ENCODE results near the gene ICAM1. TPM values are rescaled to one million over a fixed set of nuclear protein-coding genes. Genes with fewer than 3 reads are reported as not detected.

The ICAM1 gene
- polyA plus RNA-seq, 1 donor from 2014 or later, result not detected

DNA sequence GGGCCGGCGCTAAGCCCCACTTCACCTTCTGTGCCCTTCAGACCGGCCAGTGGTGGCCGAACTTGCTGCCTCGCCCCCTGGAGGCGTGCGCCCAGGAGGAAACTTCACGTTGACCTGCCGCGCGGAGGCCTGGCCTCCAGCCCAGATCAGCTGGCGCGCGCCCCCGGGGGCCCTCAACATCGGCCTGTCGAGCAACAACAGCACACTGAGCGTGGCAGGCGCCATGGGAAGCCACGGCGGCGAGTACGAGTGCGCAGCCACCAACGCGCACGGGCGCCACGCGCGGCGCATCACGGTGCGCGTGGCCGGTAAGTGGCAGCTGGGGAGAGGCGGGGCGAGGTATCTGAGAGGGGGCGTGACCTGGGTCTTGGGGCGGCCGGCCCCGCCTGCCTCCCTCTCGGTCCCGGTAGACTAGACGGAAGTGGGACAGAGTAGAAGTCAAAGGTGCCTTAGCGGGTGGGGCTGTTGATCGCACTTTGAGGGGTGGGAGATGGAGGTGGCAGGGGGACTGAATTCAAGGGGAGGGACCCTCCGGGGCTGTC lies 24.5 kb downstream of the ICAM1 start:
- H3F3A ChIP-seq (ENCODE audit: insufficient read depth, low read length, poor library complexity, severe bottlenecking), result no peaks in the 10 kb centered on the region
- H3K4me2 ChIP-seq (ENCODE audit: low read length), result no peak overlapping the region
- H4K20me1 ChIP-seq (ENCODE audit: insufficient read depth), result no peaks in the 10 kb centered on the region
- no peak overlapping the region for H3K27ac ChIP-seq (ENCODE audit: low read length)
- no peak overlapping the region for H2AFZ ChIP-seq (ENCODE audit: low read depth, low read length)
- no peak for TF ChIP-seq RAD21 (conservative IDR thresholded peaks at IDR 0.05)
- TF ChIP-seq EP300 (conservative IDR thresholded peaks at IDR 0.05; ENCODE audit: poor library complexity, severe bottlenecking), result no peak
- TF ChIP-seq POLR2AphosphoS5 (IDR thresholded peaks at IDR 0.05), result no peak
- TF ChIP-seq CTCF (IDR thresholded peaks at IDR 0.05; ENCODE audit: poor library complexity, severe bottlenecking), result no peak
- no peak for TF ChIP-seq TAF1 (IDR thresholded peaks at IDR 0.05; ENCODE audit: low read depth)
- TF ChIP-seq MXI1 (conservative IDR thresholded peaks at IDR 0.05; ENCODE audit: poor library complexity, severe bottlenecking), result no peak
- TF ChIP-seq EZH2 (IDR thresholded peaks at IDR 0.05; ENCODE audit: borderline replicate concordance, insufficient read depth, low read length, poor library complexity, severe bottlenecking), result no peak
- TF ChIP-seq, protein P1, sequence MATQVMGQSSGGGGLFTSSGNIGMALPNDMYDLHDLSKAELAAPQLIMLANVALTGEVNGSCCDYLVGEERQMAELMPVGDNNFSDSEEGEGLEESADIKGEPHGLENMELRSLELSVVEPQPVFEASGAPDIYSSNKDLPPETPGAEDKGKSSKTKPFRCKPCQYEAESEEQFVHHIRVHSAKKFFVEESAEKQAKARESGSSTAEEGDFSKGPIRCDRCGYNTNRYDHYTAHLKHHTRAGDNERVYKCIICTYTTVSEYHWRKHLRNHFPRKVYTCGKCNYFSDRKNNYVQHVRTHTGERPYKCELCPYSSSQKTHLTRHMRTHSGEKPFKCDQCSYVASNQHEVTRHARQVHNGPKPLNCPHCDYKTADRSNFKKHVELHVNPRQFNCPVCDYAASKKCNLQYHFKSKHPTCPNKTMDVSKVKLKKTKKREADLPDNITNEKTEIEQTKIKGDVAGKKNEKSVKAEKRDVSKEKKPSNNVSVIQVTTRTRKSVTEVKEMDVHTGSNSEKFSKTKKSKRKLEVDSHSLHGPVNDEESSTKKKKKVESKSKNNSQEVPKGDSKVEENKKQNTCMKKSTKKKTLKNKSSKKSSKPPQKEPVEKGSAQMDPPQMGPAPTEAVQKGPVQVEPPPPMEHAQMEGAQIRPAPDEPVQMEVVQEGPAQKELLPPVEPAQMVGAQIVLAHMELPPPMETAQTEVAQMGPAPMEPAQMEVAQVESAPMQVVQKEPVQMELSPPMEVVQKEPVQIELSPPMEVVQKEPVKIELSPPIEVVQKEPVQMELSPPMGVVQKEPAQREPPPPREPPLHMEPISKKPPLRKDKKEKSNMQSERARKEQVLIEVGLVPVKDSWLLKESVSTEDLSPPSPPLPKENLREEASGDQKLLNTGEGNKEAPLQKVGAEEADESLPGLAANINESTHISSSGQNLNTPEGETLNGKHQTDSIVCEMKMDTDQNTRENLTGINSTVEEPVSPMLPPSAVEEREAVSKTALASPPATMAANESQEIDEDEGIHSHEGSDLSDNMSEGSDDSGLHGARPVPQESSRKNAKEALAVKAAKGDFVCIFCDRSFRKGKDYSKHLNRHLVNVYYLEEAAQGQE (IDR thresholded peaks at IDR 0.05; ENCODE audit: borderline replicate concordance), result no peak
- TF ChIP-seq SMC3 (conservative IDR thresholded peaks at IDR 0.05; ENCODE audit: poor library complexity), result no peak
- H3K9me2 ChIP-seq (ENCODE audit: insufficient read depth, low read length), result no peaks in the 10 kb centered on the region
- H3K4me3 ChIP-seq (ENCODE audit: low read length), result no peak overlapping the region
- H3K9me3 ChIP-seq (ENCODE audit: low read length), result no peaks in the 10 kb centered on the region
- no peak overlapping the region for H3K9ac ChIP-seq (ENCODE audit: low read length)
- H3K79me2 ChIP-seq (replicated peaks; ENCODE audit: insufficient read depth, low read length), result no peaks in the 10 kb centered on the region
- peaks cover 74% of the 10 kb centered on the region for H3K27me3 ChIP-seq (ENCODE audit: insufficient read depth, low read depth, low read length)
- no peaks in the 10 kb centered on the region for H3K36me3 ChIP-seq (ENCODE audit: insufficient read depth, low read length)

- TF ChIP-seq RAD21 (conservative IDR thresholded peaks at IDR 0.05), result no peak
- no peak for TF ChIP-seq POLR2AphosphoS5 (IDR thresholded peaks at IDR 0.05)
- no peak for TF ChIP-seq EZH2 (IDR thresholded peaks at IDR 0.05; ENCODE audit: borderline replicate concordance, insufficient read depth, low read length, poor library complexity, severe bottlenecking)
- TF ChIP-seq EP300 (conservative IDR thresholded peaks at IDR 0.05; ENCODE audit: poor library complexity, severe bottlenecking), result no peak
- TF ChIP-seq, protein P1 (IDR thresholded peaks at IDR 0.05; ENCODE audit: borderline replicate concordance), result no peak
- no peak for TF ChIP-seq MXI1 (conservative IDR thresholded peaks at IDR 0.05; ENCODE audit: poor library complexity, severe bottlenecking)
- TF ChIP-seq CTCF (IDR thresholded peaks at IDR 0.05; ENCODE audit: poor library complexity, severe bottlenecking), result no peak
- no peak for TF ChIP-seq SMC3 (conservative IDR thresholded peaks at IDR 0.05; ENCODE audit: poor library complexity)
- TF ChIP-seq TAF1 (IDR thresholded peaks at IDR 0.05; ENCODE audit: low read depth), result no peak
- H3K27ac ChIP-seq (ENCODE audit: low read length), result no peak overlapping the region
- H3K9ac ChIP-seq (ENCODE audit: low read length), result no peak overlapping the region
- H3K9me3 ChIP-seq (ENCODE audit: low read length), result no peaks in the 10 kb centered on the region
- H3K9me2 ChIP-seq (ENCODE audit: insufficient read depth, low read length), result no peaks in the 10 kb centered on the region
- no peaks in the 10 kb centered on the region for H3F3A ChIP-seq (ENCODE audit: insufficient read depth, low read length, poor library complexity, severe bottlenecking)
- H3K4me3 ChIP-seq (ENCODE audit: low read length), result no peak overlapping the region
- no peak overlapping the region for H2AFZ ChIP-seq (ENCODE audit: low read depth, low read length)
- H4K20me1 ChIP-seq (ENCODE audit: insufficient read depth), result no peaks in the 10 kb centered on the region
- no peaks in the 10 kb centered on the region for H3K79me2 ChIP-seq (replicated peaks; ENCODE audit: insufficient read depth, low read length)
- no peaks in the 10 kb centered on the region for H3K36me3 ChIP-seq (ENCODE audit: insufficient read depth, low read length)
- H3K4me2 ChIP-seq (ENCODE audit: low read length), result no peak overlapping the region
- H3K27me3 ChIP-seq (ENCODE audit: insufficient read depth, low read depth, low read length), result peaks cover 67% of the 10 kb centered on the region
Measured at GRCh38 chr19:10295847-10296591, 25.1 kb downstream of the ICAM1 start.
